SU-DHL-6 (cell line): ENCODE data around the gene IGF2R.

Experiments
- EZH2phosphoT487 ChIP-seq: fragments of 200-600 bp; sonication (generic), shearing (Covaris generic); conservative IDR thresholded peaks from 2 replicates; pipeline ENCODE4 v1.6.1; 2018; ENCODE audit warnings: mild to moderate bottlenecking, antibody characterized with exemption, low read length, moderate library complexity, mixed read lengths
- TF ChIP-seq, protein P1 (sequence below): fragments of 200-600 bp; sonication (generic); IDR thresholded peaks from one replicate; pipeline ENCODE4 v1.5.1; 2017; ENCODE audit warnings: antibody characterized with exemption, mild to moderate bottlenecking, low read length, moderate library complexity; ENCODE audit not compliant: insufficient read depth, poor library complexity, severe bottlenecking

DNA sequence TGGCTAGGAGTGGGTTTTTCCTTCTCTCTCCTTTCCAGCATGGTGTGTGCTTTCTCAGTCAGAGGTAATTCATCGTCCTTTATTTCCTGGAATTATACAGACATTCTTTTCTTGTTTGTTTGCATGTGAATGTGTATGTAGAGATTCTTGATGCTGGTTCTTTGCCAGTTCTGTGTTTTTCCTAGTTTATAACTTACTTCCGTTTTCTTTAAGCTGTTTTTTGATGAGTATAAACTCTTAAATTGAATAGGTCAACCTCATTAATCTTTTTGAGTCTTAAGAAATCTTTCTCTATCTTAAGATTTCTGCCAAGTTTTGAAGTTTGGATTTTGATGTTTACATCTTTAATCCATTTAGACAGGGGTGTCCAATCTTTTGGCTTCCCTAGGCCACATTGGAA, 38.7 kb downstream of the IGF2R start:
- TF ChIP-seq, protein P1, sequence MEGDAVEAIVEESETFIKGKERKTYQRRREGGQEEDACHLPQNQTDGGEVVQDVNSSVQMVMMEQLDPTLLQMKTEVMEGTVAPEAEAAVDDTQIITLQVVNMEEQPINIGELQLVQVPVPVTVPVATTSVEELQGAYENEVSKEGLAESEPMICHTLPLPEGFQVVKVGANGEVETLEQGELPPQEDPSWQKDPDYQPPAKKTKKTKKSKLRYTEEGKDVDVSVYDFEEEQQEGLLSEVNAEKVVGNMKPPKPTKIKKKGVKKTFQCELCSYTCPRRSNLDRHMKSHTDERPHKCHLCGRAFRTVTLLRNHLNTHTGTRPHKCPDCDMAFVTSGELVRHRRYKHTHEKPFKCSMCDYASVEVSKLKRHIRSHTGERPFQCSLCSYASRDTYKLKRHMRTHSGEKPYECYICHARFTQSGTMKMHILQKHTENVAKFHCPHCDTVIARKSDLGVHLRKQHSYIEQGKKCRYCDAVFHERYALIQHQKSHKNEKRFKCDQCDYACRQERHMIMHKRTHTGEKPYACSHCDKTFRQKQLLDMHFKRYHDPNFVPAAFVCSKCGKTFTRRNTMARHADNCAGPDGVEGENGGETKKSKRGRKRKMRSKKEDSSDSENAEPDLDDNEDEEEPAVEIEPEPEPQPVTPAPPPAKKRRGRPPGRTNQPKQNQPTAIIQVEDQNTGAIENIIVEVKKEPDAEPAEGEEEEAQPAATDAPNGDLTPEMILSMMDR, result no peak
- no peak for TF ChIP-seq EZH2phosphoT487
